ENCODE measurements around the gene TXNRD2.

DNA sequence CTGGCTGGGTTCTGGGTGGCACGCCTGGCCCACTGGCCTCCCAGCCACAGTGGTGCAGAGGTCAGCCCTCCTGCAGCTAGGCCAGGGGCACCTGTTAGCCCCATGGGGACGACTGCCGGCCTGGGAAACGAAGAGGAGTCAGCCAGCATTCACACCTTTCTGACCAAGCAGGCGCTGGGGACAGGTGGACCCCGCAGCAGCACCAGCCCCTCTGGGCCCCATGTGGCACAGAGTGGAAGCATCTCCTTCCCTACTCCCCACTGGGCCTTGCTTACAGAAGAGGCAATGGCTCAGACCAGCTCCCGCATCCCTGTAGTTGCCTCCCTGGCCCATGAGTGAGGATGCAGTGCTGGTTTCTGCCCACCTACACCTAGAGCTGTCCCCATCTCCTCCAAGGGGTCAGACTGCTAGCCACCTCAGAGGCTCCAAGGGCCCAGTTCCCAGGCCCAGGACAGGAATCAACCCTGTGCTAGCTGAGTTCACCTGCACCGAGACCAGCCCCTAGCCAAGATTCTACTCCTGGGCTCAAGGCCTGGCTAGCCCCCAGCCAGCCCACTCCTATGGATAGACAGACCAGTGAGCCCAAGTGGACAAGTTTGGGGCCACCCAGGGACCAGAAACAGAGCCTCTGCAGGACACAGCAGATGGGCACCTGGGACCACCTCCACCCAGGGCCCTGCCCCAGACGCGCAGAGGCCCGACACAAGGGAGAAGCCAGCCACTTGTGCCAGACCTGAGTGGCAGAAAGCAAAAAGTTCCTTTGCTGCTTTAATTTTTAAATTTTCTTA, 27.7 kb upstream of the TXNRD2 start:
- TF ChIP-seq EZH2 (IDR thresholded peaks at IDR 0.05; ENCODE audit: insufficient read depth, low read length) = no peak
- TF ChIP-seq, protein P1, sequence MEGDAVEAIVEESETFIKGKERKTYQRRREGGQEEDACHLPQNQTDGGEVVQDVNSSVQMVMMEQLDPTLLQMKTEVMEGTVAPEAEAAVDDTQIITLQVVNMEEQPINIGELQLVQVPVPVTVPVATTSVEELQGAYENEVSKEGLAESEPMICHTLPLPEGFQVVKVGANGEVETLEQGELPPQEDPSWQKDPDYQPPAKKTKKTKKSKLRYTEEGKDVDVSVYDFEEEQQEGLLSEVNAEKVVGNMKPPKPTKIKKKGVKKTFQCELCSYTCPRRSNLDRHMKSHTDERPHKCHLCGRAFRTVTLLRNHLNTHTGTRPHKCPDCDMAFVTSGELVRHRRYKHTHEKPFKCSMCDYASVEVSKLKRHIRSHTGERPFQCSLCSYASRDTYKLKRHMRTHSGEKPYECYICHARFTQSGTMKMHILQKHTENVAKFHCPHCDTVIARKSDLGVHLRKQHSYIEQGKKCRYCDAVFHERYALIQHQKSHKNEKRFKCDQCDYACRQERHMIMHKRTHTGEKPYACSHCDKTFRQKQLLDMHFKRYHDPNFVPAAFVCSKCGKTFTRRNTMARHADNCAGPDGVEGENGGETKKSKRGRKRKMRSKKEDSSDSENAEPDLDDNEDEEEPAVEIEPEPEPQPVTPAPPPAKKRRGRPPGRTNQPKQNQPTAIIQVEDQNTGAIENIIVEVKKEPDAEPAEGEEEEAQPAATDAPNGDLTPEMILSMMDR (IDR thresholded peaks at IDR 0.05; ENCODE audit: insufficient read depth, low read depth, low read length) = no peak
